Measurements from ENCODE around the gene LSP1. TPM values are rescaled to one million over a fixed set of nuclear protein-coding genes. Genes with fewer than 3 reads are reported as not detected.
A peak's percentile ranks its signal among the peaks of the same experiment; 100 is the strongest.

LSP1 gene
- total and polyA plus RNA-seq, 2 experiments from 2014 or later, result 29.9 to 47.0 TPM

GRCh38 chr11:1837171-1838076 is 15.5 kb upstream of the LSP1 start:
- H3K9me2 ChIP-seq (replicated peaks; ENCODE audit: insufficient read depth), result no peaks in the 10 kb centered on the region
- H4K20me1 ChIP-seq (ENCODE audit: insufficient read depth, poor library complexity, severe bottlenecking), result no peaks in the 10 kb centered on the region
- peak overlapping the region; percentile 6 for H3K4me2 ChIP-seq
- no peak overlapping the region for H2AFZ ChIP-seq
- H3K79me2 ChIP-seq, result no peaks in the 10 kb centered on the region
- no peaks in the 10 kb centered on the region for H3K36me3 ChIP-seq (replicated peaks; ENCODE audit: insufficient read depth, low read depth)
- TF ChIP-seq EZH2 (IDR thresholded peaks at IDR 0.05; ENCODE audit: borderline replicate concordance), result no peak
- TF ChIP-seq CTCF (IDR thresholded peaks at IDR 0.05; ENCODE audit: poor library complexity), result peak; percentile 84
- H3K9me3 ChIP-seq (ENCODE audit: low read depth), result no peaks in the 10 kb centered on the region
- peak overlapping the region; percentile 55 for H3K27ac ChIP-seq
- no peaks in the 10 kb centered on the region for H3K27me3 ChIP-seq
- peaks cover 38% of the 10 kb centered on the region for H3K4me1 ChIP-seq (ENCODE audit: insufficient read depth)
- no peak overlapping the region for H3K4me3 ChIP-seq
- WGBS (ENCODE audit: low lambda C conversion rate, missing lambda C conversion rate), result 69% methylated on average over 38 of the region's 38 CpGs
- DNase-seq (ENCODE audit: low spot score), result peak; percentile 91

- Histone ChIP-seq H3K4me1 (ENCODE audit: insufficient read depth) (peaks cover 32% of the 10 kb centered on the region), H3K79me2 (no peaks in the 10 kb centered on the region), H3K9me3 (ENCODE audit: low read depth) (no peaks in the 10 kb centered on the region), H2AFZ (no peak overlapping the region), H4K20me1 (ENCODE audit: insufficient read depth, poor library complexity, severe bottlenecking) (no peaks in the 10 kb centered on the region), H3K4me2 (peak overlapping the region; percentile 6), H3K36me3 (replicated peaks; ENCODE audit: insufficient read depth, low read depth) (no peaks in the 10 kb centered on the region), H3K4me3 (no peak overlapping the region), H3K9me2 (replicated peaks; ENCODE audit: insufficient read depth) (no peaks in the 10 kb centered on the region), H3K27ac (peak overlapping the region; percentile 55), H3K27me3 (no peaks in the 10 kb centered on the region)
- TF ChIP-seq EZH2 (IDR thresholded peaks at IDR 0.05; ENCODE audit: borderline replicate concordance) (no peak), CTCF (IDR thresholded peaks at IDR 0.05; ENCODE audit: poor library complexity) (no peak), EZH2phosphoT487 (IDR thresholded peaks at IDR 0.05; ENCODE audit: low read depth, severe bottlenecking, unreplicated experiment) (no peak)
- no peak for DNase-seq (ENCODE audit: low spot score)
- WGBS (ENCODE audit: low lambda C conversion rate, missing lambda C conversion rate), result 67% methylated on average over 10 of the region's 17 CpGs
Measured at GRCh38 chr11:1838077-1838425, 14.8 kb upstream of the LSP1 start.

- Histone ChIP-seq H3K36me3 (replicated peaks; ENCODE audit: insufficient read depth, low read depth) (no peaks in the 10 kb centered on the region), H3K4me2 (peak within 1 kb of the TSS; percentile 6), H3K4me3 (no peak within 1 kb of the TSS), H3K79me2 (no peaks in the 10 kb centered on the region), H3K4me1 (ENCODE audit: insufficient read depth) (peaks cover 26% of the 10 kb centered on the region), H3K9me3 (ENCODE audit: low read depth) (no peaks in the 10 kb centered on the region), H4K20me1 (ENCODE audit: insufficient read depth, poor library complexity, severe bottlenecking) (no peaks in the 10 kb centered on the region), H3K9me2 (replicated peaks; ENCODE audit: insufficient read depth) (no peaks in the 10 kb centered on the region), H3K27me3 (no peaks in the 10 kb centered on the region), H3K27ac (peak within 1 kb of the TSS; percentile 55), H2AFZ (no peak within 1 kb of the TSS)
- TF ChIP-seq EZH2 (IDR thresholded peaks at IDR 0.05; ENCODE audit: borderline replicate concordance), result no peak
- no peak for TF ChIP-seq CTCF (IDR thresholded peaks at IDR 0.05; ENCODE audit: poor library complexity)
- TF ChIP-seq EZH2phosphoT487 (IDR thresholded peaks at IDR 0.05; ENCODE audit: low read depth, severe bottlenecking, unreplicated experiment), result no peak
- 91% methylated on average over 29 of the region's 32 CpGs for WGBS (ENCODE audit: low lambda C conversion rate, missing lambda C conversion rate)
- DNase-seq (ENCODE audit: low spot score), result no peak
Measured at GRCh38 chr11:1838426-1839144, 14.3 kb upstream of the LSP1 start, which contains the start of gene TNNI2. TNNI2 (plus strand) TSS chr11:1838981; CDS start chr11:1839697, 716 bp downstream.
